SIG-M5 treated with dmso at 0.1 percent for 504 hours (cell line): ENCODE data around the gene CAPN14.

Experiments
- DNase-seq: peaks from one replicate; lab custom pipeline; 2025; ENCODE audit not compliant: unreplicated experiment; lab: John Stamatoyannopoulos, UW

CAPN14 gene

DNA sequence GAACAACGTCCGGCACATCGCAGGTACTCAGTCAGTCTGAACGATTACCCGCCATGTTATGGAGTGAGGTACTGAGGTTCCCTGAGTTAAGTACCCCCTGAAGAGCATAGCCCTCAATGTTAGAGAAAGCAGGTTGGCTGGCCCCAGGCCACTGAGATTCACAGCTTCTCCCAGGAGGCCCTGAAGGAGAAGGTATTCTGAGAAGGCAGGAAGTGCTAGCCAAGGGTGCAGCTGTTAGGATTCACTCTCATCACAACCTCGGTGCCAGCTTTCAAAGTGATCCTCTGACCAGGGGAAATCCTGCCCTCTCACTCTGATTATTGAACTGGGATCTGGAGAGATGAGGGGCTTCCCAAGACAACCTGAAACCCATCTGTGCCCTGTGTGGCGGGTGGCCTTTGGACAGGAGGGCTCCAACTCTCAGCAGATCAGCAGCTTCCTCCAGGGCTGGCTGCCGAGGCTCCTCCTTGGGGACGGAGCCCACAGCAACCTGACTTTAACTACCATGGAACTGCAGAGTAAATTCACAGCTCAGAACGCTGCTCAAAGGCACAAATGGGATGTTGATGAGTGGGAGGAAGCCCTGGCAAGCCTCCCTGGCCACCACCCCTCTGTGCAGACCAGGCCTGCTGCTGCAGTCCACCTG lies 24.4 kb upstream of the CAPN14 start:
- no peak for DNase-seq

DNA sequence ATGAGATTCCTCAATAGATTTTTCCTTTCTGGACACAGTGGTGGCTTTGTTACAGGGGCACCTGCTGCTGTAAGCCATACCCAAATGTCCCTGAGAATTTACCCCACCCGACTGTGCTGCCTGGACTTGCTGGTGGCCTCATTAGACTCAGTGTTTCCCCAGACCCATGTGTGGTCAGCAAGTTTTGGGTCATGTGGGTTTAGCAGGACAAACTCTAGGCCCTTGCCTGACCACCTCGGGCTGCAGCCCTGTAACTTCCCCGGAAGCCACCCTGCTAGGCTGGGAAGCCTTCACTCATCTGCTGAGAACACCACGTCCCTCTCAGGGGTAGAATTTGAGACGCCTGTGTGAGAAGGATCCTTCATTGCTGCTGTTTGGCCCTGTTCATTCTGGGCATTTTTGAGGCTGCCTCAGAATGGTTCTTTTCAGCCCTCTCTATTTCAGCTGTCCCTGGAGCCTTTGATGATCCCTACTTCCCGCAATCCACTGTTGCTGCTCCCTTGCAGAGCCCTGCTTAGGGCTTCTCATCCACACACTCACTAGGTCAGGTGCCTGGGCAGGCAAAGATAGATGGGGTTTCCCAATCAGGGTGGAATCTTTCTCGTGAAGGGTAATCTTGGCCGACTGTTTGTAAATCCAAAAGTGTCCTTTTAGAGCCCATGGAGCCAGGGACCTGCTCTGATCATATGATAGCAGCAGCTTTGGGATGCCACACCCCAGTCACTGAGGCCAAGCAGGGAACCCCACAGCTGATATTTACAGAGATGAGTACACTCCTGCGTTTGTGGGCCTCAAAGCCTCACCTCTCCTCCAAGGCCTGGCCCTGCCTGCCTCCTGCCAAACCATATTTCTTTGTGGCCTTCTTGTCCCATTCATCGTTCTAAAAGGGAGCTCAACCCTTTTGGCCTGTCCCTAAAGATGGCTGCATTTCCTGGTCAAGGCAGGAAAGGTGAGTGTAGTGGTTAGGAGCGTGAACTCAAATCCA lies 23.4 kb upstream of the CAPN14 start:
- DNase-seq = no peak

DNA sequence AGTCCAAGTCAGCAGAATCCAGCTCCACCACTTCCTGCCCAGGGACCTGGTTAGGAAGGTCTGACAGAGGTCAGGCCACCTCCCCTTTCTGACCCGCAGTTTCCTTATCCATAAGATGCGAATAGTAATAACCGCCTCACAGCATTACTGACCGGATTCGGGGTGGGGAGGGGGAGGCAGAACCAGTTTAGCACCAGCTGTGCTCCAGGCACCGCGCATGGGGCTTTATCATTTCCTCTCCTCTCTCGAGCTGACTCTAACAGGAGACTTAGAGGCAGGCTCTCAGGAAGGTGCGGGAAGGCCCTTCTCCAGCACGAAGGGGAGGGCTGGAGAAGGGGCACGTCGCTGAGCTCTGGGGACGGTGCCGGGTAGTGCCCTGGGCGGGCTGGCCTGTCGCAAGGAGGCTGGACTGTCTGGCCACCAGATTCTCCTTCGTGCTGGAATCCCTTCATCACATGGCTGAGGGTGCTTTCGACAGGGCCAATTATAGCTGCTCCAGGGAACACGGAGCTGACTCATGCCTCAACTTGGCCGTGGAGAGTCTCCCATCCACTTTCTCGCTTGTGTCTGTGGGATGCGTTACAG lies 22.4 kb upstream of the CAPN14 start:
- no peak for DNase-seq

DNA sequence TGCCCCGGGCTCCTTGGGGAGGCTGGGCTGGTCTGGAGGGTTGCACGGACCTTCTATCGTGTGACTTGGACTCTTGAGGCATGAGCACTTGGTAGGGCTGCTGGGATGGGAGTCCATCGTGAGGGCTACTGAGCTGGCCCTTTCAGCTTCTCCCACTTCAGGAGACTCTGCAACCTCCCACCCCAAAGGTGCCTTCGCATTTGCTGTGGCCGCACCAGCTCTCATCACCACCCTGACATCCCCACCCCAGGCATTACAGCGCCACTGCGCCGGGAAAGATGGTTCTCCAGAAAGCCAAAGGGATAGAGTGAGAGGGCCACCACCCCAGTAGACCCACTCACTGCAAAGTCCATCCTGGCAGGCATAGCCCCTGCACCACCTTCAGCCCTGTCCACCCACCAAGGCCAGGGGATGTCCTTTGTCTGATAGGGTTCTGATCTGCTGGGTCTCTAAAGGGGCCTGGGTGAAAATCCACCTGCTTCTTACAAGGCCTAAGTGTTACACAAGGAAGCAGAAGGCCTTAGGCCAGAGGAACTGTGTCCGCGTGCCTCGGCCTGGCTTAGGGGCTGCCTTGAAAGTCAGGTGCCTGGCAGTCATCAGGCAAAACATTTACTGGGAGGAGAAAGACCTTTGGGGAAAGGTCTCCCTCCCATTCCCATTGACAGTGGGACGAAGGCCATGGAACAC lies 21.7 kb upstream of the CAPN14 start:
- DNase-seq = no peak

DNA sequence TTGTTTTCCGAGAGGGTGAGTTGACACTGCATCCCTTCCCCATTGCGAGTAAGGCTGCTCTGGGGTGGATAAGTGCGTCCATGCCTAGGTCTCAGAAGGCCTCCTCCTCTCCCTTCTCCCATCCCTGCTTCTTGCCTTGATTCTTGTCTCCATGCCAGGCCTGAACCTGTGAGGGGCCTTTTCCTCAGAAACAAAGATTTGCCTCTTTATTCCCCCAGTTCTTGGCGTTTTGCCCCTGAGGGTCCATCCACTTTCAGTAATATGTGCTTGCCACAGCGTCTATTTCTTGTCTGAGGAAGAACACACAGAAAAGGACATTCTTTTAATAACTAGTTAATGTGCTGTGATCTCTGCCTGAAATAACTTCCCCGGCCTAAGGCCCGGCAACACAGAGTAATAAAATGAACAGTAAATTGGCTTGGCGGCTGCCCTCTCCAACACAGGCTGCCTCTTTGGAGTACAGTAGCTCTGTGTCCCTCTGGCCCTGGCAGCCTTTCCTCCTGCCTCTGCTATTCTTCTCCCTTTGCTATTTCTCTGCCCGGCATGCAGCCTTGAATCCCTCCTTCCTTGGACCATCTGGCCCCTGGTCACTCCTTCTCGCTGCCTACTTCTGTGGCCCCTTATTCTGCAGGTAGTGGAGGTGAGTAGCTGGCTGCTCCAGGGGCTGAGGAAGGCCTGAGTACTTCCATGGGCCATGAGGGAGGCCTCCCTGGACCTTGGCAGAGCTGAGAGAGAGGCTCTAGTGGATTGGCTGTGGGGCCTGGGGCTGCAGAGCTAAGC lies 21.0 kb upstream of the CAPN14 start:
- DNase-seq = no peak

DNA sequence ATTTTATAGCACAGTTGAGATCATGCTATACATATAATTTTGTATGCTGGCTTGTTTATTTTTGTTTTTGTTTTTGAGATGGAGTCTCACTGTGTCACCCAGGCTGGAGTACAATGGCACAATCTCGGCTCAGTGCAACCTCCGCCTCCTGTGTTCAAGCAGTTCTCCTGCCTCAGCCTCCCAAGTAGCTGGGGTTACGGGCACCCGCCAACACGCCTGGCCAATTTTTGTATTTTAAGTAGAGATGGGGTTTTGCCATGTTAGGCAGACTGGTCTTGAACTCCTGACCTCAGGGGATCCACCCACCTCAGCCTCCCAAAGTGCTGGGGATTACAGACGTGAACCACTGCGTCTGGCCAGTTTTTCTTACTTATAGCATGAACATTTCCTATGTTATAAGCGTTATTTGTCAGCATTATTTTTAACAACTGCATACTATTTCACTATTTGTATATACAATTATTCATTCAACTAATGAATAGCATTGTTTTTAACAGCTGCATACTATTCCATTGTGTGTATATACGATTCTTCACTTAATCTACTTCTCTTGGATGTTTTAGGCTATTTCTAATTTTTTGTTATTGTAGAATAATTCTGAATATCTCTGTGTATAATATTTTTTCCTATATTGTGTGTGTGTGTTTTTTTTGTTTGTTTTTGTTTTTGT lies 20.2 kb upstream of the CAPN14 start:
- no peak for DNase-seq

DNA sequence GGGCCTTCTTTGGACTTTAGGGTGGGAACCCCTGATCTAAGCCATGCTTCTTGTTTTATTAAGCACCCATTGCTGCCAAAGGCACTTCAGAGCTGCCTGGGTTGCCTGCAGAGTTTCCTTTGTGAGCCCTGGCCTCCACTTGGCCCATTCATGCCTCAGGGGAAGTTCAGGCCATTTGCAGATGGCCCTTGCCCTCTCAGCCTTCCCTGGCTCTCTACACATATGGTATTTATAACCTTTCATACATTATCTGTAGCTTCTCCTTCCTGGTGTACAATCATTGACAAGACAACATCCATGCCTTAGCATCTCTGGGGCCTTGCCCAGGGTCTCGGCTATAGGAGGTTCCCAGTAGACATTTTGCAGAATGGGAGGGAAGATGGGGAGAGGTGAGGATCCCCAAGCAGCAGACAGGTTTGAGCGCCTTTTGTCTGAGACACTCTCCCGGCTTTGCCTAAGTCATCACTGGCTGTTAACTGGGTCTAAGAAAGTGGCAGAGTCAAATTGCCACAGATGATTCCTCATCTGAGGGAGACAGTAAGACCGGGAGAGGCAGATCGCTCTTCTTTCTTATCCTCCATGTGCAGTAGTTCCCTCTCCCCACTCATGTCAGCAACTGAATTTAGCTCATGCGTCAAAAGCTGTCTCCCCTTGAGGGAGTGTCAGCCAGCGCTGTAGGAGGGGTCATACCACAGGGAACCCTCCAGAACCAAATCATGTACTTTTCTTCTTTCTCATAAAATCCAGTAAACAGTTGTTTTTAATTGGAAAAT lies 19.3 kb upstream of the CAPN14 start:
- no peak for DNase-seq

DNA sequence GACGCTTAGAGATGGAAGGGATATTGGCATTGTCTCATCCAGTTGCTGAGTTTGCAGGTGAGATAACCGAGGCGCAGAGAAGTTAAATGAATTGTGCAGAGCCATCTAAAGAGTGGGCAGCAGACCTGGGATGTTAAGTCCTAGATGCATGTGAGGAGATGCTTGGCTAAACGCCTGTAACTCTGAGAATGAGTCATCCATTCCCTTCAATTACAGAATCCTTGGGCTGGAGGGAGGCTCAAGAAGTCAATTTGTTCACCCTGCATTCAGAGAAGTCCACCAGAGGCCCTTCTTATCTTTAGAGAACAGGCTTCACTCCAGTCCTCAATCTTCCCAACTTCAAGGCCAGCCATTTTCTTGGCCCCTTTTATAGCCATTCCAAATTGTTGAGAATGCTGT lies 18.2 kb upstream of the CAPN14 start:
- DNase-seq = no peak

DNA sequence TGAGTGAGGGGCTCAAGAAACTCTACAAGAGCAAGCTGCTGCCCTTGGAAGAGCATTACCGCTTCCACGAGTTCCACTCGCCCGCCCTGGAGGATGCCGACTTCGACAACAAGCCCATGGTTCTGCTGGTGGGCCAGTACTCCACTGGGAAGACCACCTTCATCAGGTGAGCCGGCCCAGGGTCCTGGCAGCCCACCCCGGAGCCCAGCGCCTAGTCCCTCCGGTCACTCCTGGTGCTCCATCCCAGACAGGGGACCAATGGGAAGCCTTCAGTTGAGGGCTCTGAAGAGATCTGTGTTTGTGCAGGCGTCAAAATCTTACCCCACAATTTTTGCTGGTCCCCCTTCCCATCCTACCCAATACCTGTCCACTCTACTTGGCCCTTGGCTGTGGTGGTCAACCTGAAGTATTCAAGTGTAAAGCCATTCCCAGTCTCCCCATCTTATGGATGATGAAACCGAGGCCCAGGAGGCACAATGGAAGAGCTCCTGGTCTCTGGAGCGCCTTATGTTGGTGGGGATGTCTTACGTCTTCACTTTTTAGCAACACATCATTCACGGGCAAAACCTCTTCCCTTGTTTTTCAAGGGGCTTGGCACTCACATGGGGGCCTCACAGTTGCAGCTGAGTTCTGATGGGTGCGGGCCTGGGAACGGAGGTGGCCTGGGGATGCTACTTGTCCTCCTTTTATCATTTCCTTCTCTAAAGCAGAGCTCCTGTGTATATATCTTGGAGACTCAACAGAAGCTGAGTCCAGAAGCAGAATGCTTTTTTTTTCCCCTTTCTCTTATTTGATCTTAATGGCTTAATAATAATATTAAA lies 17.6 kb upstream of the CAPN14 start:
- DNase-seq = no peak

DNA sequence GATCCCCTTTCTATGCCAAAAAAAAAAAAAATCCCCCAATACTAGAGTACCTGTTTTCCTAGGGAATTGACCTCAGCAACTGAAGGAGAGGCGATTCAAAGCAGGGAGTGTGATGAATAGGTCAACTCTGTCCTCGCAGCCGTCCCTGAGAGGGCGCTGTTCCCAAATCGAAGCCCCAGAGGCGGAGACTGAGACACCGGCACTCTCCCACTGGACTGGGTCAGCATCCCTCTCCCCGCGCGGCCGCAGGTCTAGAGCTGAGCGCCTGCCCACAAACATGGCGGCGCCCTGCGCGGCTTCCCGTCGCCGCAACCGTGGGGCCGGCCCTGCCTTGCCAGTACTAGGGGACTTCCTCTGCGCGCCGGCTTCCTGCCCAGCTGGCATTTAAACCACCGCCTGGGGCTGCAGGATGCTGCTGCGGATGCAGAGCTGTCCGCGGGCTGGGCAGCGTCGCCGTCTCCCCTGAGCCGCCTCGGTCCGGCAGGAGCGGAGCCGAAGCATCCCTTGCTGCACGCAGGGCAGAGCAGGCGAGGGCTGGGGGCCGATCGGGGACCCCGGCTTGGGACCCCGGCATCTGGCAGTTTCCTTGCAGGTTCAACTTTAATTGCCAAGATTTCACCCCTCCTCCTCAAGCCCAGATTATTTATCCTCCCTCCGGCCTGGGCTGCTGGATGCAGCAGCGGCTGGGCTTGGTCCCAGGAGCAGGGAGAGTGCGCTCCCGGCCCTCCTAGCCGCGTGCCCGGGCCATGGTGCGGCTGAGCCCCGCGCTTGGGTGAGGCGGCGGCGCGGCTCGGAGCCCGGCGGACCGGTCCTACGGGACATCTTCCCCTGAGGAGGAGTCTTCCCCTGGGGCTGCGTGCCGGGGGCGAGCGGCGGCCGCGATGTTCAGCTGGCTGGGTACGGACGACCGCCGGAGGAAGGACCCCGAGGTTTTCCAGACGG lies 16.7 kb upstream of the CAPN14 start, which contains the start of gene EHD3:
TSS of gene EHD3 (plus strand) at position 412 of the 942 bp plus-strand sequence. CDS start at position 882, 470 bp downstream.
- DNase-seq = peak; percentile 72

DNA sequence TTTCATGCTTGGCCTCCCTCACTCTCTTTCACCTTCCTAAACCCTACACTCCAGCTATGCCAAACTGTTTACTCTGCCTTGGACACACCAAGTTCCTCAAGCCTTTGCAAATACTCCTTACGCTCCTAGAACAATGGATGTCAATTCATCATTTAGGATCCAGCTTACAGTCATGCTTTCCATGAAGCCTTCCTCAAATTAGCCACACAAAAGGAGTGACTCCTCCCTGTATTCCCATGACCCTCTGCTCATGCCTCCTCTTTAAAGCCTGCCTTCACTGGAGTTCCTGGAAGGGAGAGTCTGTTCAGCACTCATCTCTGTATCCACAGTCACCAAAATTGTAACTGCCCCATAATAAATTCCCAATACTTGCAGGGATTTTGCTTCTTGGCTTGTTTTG lies 15.9 kb upstream of the CAPN14 start:
- no peak for DNase-seq

DNA sequence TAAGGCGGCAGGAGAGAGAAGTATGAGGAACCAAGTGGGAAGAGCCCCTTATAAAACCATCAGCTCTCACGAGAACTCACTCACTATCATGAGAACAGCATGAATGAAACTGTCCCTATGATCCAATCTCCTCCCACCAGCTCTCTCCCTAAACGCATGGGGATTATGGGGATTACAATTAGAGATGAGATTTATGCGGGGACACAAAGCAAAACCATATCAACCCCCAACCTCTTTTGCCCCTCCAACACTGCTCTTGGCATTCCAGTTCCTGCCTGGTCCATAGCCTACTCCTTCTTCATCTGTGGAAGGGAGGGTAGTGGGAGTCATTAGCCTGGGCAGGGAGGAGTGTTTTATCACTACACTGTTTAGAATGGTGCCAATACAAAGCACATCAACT lies 15.3 kb upstream of the CAPN14 start:
- DNase-seq = no peak

DNA sequence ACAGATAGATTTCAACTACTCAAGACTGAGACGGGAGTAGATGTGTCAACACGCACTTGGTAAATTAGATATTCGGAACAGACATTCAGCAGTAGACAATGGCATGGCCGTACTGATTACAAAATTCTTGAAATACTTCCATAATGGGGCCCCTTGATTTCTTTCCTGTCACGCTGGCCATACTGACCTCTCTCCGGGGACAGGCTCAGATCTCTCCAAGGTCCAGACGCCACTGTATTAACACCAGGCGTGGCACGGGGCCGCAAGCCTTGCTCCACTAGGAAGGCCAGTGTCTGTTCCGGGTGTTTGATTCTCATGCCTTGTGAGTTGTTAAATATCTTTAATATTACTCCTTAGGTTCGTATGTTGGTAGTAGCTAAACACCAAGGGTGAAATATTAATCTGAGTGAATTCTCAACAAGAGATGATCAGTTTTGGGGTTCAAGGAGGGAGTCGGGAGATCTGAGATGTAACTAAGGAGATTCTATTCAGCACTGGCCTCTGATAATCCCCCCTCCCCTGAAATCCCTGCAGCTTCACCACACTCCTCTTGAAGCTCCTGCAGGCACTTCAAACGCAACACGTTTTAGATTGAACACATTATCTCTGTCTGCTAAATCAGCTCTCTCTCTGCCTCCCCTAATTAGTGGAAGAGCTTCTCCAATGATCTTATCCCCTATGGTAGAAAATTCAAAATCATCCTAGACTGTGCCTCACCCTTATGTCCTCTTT lies 14.4 kb upstream of the CAPN14 start:
- no peak for DNase-seq

DNA sequence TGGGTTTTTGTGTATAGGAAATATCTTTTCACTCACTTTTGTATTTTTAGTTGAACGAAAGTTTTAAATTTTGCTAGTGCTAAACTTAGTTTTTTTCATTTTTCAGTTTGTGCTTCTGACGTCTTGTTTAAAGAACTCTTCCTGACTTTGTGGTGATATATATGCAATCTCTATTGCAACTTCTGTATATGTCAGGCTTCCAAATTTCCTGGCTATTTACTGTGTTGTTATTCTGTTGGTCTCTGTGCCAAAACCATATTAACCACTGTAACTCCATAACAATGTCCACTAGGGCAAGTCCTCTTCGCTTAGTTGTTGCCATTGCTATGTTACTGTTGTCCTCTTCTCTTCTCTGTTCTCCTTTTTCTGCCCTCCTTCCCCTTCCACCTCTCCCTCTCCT lies 13.4 kb upstream of the CAPN14 start:
- no peak for DNase-seq

DNA sequence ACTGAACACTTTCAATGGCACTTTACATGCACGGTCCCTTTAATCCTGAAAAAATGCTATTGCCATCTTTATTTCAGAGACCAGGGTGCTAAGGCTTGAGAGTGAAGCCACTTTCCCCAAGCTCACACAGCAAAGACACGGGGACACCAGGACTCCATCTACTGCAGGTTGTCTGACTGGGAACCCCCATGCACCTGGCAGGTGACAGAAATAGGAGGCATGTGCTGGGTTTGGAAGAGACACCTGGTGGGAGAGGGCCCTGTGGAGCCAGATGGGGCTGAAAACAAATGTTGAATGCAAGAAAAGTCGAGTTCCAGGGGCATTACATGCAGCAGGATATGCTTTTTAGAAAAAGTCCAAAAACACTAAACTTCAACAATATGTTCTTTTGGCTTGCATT lies 11.4 kb upstream of the CAPN14 start:
- no peak for DNase-seq

DNA sequence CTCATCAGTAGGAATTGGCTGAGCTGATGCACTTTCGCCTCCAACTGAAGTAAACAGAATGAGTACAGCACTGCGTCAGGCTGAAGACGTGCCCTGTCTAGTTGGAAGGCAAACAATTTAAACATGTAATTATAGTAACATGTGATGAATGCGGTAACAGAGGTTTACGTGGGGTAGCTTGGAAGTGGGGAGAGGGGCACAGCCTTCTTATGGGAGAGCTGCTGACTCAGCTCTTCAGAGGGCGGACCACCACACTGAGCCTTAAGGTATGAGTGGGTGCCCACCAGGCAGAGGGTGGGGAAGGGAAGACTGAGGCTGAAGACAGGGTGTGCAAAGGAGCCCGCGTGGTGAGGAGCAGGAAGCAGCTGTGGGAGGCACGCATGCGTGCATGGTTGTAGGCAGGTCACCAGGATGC lies 10.4 kb upstream of the CAPN14 start:
- DNase-seq = no peak

DNA sequence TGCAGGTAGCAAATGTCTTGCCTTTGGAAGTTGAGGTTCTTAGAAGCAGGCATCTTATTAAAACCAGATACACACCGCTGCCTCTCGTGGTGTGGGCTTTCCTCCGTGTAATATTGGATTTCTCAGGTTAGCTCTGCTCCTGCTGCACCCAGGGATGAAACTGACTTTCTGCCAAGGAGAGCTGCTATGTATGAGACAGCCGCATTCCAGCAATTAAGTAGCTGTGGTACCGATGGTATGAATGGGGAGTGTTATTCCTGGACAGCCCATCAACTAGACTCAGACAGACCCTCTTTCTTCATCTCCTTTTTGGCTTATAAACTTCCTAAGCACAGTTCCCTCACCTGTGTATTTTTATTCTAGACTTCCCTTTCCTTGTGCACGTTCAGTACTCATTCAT lies 9.8 kb upstream of the CAPN14 start:
- no peak for DNase-seq
